ENCODE data around the gene ABCC1. TPM values are rescaled to one million over a fixed set of nuclear protein-coding genes. Genes with fewer than 3 reads are reported as not detected.

ABCC1 gene
- total RNA-seq, 2 experiments from 2014 or later = 46.0 to 46.9 TPM

- H3K27ac Mint-ChIP-seq = peak overlapping the region; percentile 60
- H3K4me1 Mint-ChIP-seq (ENCODE audit: low read depth) = peaks cover 19% of the 10 kb centered on the region
- H3K4me3 Mint-ChIP-seq = no peak overlapping the region
- CTCF ChIA-PET = no interaction called here
- POLR2A ChIA-PET = no interaction called here
- no peaks in the 10 kb centered on the region for H3K27me3 Mint-ChIP-seq (ENCODE audit: low read depth)
- no peaks in the 10 kb centered on the region for H3K9me3 Mint-ChIP-seq (ENCODE audit: insufficient read depth)
- ATAC-seq (no peak), DNase-seq (no peak)
- H3K36me3 Mint-ChIP-seq (ENCODE audit: low read depth) = peaks cover 65% of the 10 kb centered on the region
Observed at GRCh38 chr16:16045296-16045695, 95.9 kb downstream of the ABCC1 start.

GRCh38 chr16:16045879-16046278 lies 96.5 kb downstream of the ABCC1 start:
- CTCF ChIA-PET = no interaction called here
- no peak for DNase-seq
- POLR2A ChIA-PET = no interaction called here
- Mint-ChIP-seq H3K36me3 (ENCODE audit: low read depth) (peaks cover 65% of the 10 kb centered on the region), H3K27me3 (ENCODE audit: low read depth) (no peaks in the 10 kb centered on the region), H3K4me3 (no peak overlapping the region), H3K4me1 (ENCODE audit: low read depth) (peaks cover 15% of the 10 kb centered on the region), H3K9me3 (ENCODE audit: insufficient read depth) (no peaks in the 10 kb centered on the region), H3K27ac (peak overlapping the region; percentile 60)
- ATAC-seq = no peak

GRCh38 chr16:16047761-16048160 lies 98.3 kb downstream of the ABCC1 start:
- Mint-ChIP-seq H3K4me1 (ENCODE audit: low read depth) (peaks cover 8% of the 10 kb centered on the region), H3K9me3 (ENCODE audit: insufficient read depth) (no peaks in the 10 kb centered on the region), H3K27me3 (ENCODE audit: low read depth) (no peaks in the 10 kb centered on the region), H3K27ac (no peak overlapping the region), H3K36me3 (ENCODE audit: low read depth) (peaks cover 70% of the 10 kb centered on the region), H3K4me3 (no peak overlapping the region)
- POLR2A ChIA-PET = no interaction called here
- ATAC-seq (no peak), DNase-seq (no peak)
- CTCF ChIA-PET = no interaction called here

GRCh38 chr16:16048904-16049582 lies 99.6 kb downstream of the ABCC1 start:
- CTCF ChIA-PET = no interaction called here
- H3K9me3 Mint-ChIP-seq (ENCODE audit: insufficient read depth) = no peaks in the 10 kb centered on the region
- H3K27ac Mint-ChIP-seq = no peak overlapping the region
- DNase-seq = no peak
- POLR2A ChIA-PET = no interaction called here
- peaks cover 66% of the 10 kb centered on the region for H3K36me3 Mint-ChIP-seq (ENCODE audit: low read depth)
- H3K4me3 Mint-ChIP-seq = no peak overlapping the region
- no peaks in the 10 kb centered on the region for H3K27me3 Mint-ChIP-seq (ENCODE audit: low read depth)
- H3K4me1 Mint-ChIP-seq (ENCODE audit: low read depth) = peaks cover 8% of the 10 kb centered on the region
- no peak for ATAC-seq

- ATAC-seq = no peak
- Mint-ChIP-seq H3K27ac (no peak overlapping the region), H3K9me3 (ENCODE audit: insufficient read depth) (no peaks in the 10 kb centered on the region), H3K27me3 (ENCODE audit: low read depth) (no peaks in the 10 kb centered on the region), H3K36me3 (ENCODE audit: low read depth) (peaks cover 69% of the 10 kb centered on the region), H3K4me3 (no peak overlapping the region), H3K4me1 (ENCODE audit: low read depth) (peaks cover 6% of the 10 kb centered on the region)
- CTCF ChIA-PET = no interaction called here
- POLR2A ChIA-PET = interaction anchor here (0.7 kb wide), 1 partner anchor 17 kb away, joined by 4 read pairs; no protein-coding TSS in a partner anchor
- no peak for DNase-seq
Observed at GRCh38 chr16:16050106-16050505, 100.7 kb downstream of the ABCC1 start.

GRCh38 chr16:16051132-16051531 lies 101.7 kb downstream of the ABCC1 start:
- CTCF ChIA-PET = interaction anchor here (1.1 kb wide), 1 partner anchor 11 kb away, joined by 3 read pairs; no protein-coding TSS in a partner anchor
- H3K27me3 Mint-ChIP-seq (ENCODE audit: low read depth) = no peaks in the 10 kb centered on the region
- H3K9me3 Mint-ChIP-seq (ENCODE audit: insufficient read depth) = no peaks in the 10 kb centered on the region

GRCh38 chr16:16052916-16053315 lies 103.5 kb downstream of the ABCC1 start:
- no peak for ATAC-seq
- H3K9me3 Mint-ChIP-seq (ENCODE audit: insufficient read depth) = no peaks in the 10 kb centered on the region
- no peak for DNase-seq
- H3K4me3 Mint-ChIP-seq = no peak overlapping the region
- H3K27ac Mint-ChIP-seq = no peak overlapping the region
- CTCF ChIA-PET = interaction anchor here (1.2 kb wide), 1 partner anchor 10 kb away, joined by 4 read pairs; no protein-coding TSS in a partner anchor
- peaks cover 64% of the 10 kb centered on the region for H3K36me3 Mint-ChIP-seq (ENCODE audit: low read depth)
- no peaks in the 10 kb centered on the region for H3K27me3 Mint-ChIP-seq (ENCODE audit: low read depth)
- H3K4me1 Mint-ChIP-seq (ENCODE audit: low read depth) = no peaks in the 10 kb centered on the region
- POLR2A ChIA-PET = interaction anchor here (0.9 kb wide), 1 partner anchor 10 kb away, joined by 5 read pairs; no protein-coding TSS in a partner anchor

More at GRCh38 chr16:16051132-16051531, 101.7 kb downstream of the ABCC1 start:
- ATAC-seq = no peak
- H3K27ac Mint-ChIP-seq = no peak overlapping the region
- peaks cover 66% of the 10 kb centered on the region for H3K36me3 Mint-ChIP-seq (ENCODE audit: low read depth)
- H3K4me1 Mint-ChIP-seq (ENCODE audit: low read depth) = no peaks in the 10 kb centered on the region
- no peak overlapping the region for H3K4me3 Mint-ChIP-seq
- POLR2A ChIA-PET = no interaction called here
- DNase-seq = no peak

- no peak overlapping the region for H3K27ac Mint-ChIP-seq
- no peak overlapping the region for H3K4me3 Mint-ChIP-seq
- H3K27me3 Mint-ChIP-seq (ENCODE audit: low read depth) = no peaks in the 10 kb centered on the region
- CTCF ChIA-PET = no interaction called here
- H3K4me1 Mint-ChIP-seq (ENCODE audit: low read depth) = peaks cover 17% of the 10 kb centered on the region
- ATAC-seq = no peak
- H3K9me3 Mint-ChIP-seq (ENCODE audit: insufficient read depth) = no peaks in the 10 kb centered on the region
- POLR2A ChIA-PET = no interaction called here
- no peak for DNase-seq
- H3K36me3 Mint-ChIP-seq (ENCODE audit: low read depth) = peaks cover 55% of the 10 kb centered on the region
Observed at GRCh38 chr16:16057102-16057501, 107.7 kb downstream of the ABCC1 start.

GRCh38 chr16:16059160-16059559 lies 109.7 kb downstream of the ABCC1 start:
- no peak overlapping the region for H3K27ac Mint-ChIP-seq
- peaks cover 32% of the 10 kb centered on the region for H3K4me1 Mint-ChIP-seq (ENCODE audit: low read depth)
- ATAC-seq = no peak
- CTCF ChIA-PET = interaction anchor here (1.0 kb wide), 1 partner anchor 16 kb away, joined by 3 read pairs; no protein-coding TSS in a partner anchor
- H3K36me3 Mint-ChIP-seq (ENCODE audit: low read depth) = peaks cover 58% of the 10 kb centered on the region
- no peaks in the 10 kb centered on the region for H3K27me3 Mint-ChIP-seq (ENCODE audit: low read depth)
- no peak for DNase-seq
- H3K4me3 Mint-ChIP-seq = no peak overlapping the region
- no peaks in the 10 kb centered on the region for H3K9me3 Mint-ChIP-seq (ENCODE audit: insufficient read depth)
- POLR2A ChIA-PET = no interaction called here

GRCh38 chr16:16059895-16060590 lies 110.6 kb downstream of the ABCC1 start:
- H3K4me1 Mint-ChIP-seq (ENCODE audit: low read depth) = peaks cover 32% of the 10 kb centered on the region
- DNase-seq (no peak), ATAC-seq (no peak)
- H3K36me3 Mint-ChIP-seq (ENCODE audit: low read depth) = peaks cover 58% of the 10 kb centered on the region
- CTCF ChIA-PET = interaction anchor here (1.0 kb wide), 1 partner anchor 17 kb away, joined by 3 read pairs; no protein-coding TSS in a partner anchor
- H3K27ac Mint-ChIP-seq = peak overlapping the region; percentile 78
- no peak overlapping the region for H3K4me3 Mint-ChIP-seq
- no peaks in the 10 kb centered on the region for H3K9me3 Mint-ChIP-seq (ENCODE audit: insufficient read depth)
- POLR2A ChIA-PET = no interaction called here
- H3K27me3 Mint-ChIP-seq (ENCODE audit: low read depth) = no peaks in the 10 kb centered on the region

- Mint-ChIP-seq H3K4me3 (no peak overlapping the region), H3K27me3 (ENCODE audit: low read depth) (no peaks in the 10 kb centered on the region), H3K4me1 (ENCODE audit: low read depth) (peaks cover 32% of the 10 kb centered on the region), H3K27ac (peak overlapping the region; percentile 74), H3K9me3 (ENCODE audit: insufficient read depth) (no peaks in the 10 kb centered on the region), H3K36me3 (ENCODE audit: low read depth) (peaks cover 48% of the 10 kb centered on the region)
- DNase-seq (peak; percentile 69), ATAC-seq (peak; percentile 72)
- ChIA-PET POLR2A (interaction anchor here (2.3 kb wide), 1 partner anchor 9 kb away, joined by 5 read pairs; no protein-coding TSS in a partner anchor), CTCF (interaction anchor here (0.8 to 1.7 kb wide), 9 partner anchors 9 to 203 kb away, joined by 3 to 7 read pairs (median 3); no protein-coding TSS in a partner anchor)
Observed at GRCh38 chr16:16062023-16062937, 112.9 kb downstream of the ABCC1 start.
